Stomach (tissue), 4 donors: ENCODE results near the gene PITX1.

Experiments
- CTCF ChIP-seq, 7 experiments: fragments of 450-650 bp in 4 of 7; fragments of 200-600 bp in 3 of 7; sonication (generic) in 3 of 7; IDR thresholded peaks; one replicate each; pipeline ENCODE4 v1.5.1; 2016 to 2019; ENCODE audit warnings: antibody characterized with exemption in 7 of 7, control low read depth in 2 of 7, mild to moderate bottlenecking in 1 of 7
- EP300 ChIP-seq: sonication (generic); formaldehyde crosslinking; IDR thresholded peaks from one replicate; pipeline ENCODE4 v1.6.1; 2017; ENCODE audit warnings: antibody characterized with exemption
- POLR2A ChIP-seq, 4 donors: fragments of 450-650 bp; IDR thresholded peaks; one replicate each; pipeline ENCODE4 v1.6.1; 2016; ENCODE audit warnings: antibody characterized with exemption in 4 of 4, control low read depth in 2 of 4, mild to moderate bottlenecking in 1 of 4, moderate library complexity in 1 of 4
- POLR2AphosphoS5 ChIP-seq, 3 donors: sonication (generic); formaldehyde crosslinking; IDR thresholded peaks; one replicate each; pipeline ENCODE4 v1.6.1; 2016; ENCODE audit warnings: antibody characterized with exemption in 3 of 3

- TF ChIP-seq CTCF (IDR thresholded peaks at IDR 0.05) (no peak), EP300 (no peak), POLR2A (IDR thresholded peaks at IDR 0.05) (no peak), POLR2AphosphoS5 (IDR thresholded peaks at IDR 0.05) (no peak)
These were observed 37.3 kb upstream of the PITX1 start for GRCh38 chr5:135071311-135071710.
